Measurements from ENCODE around the gene FAM83E.
"Not testable (repeated sequence)": the region's sequence is repeated elsewhere in the genome, so short reads cannot be mapped to it uniquely, and the experiment has no call there.

The FAM83E gene

GRCh38 chr19:48595171-48595570 lies 19.7 kb downstream of the FAM83E start:
- no peak for TF ChIP-seq CTCF (conservative IDR thresholded peaks at IDR 0.05; ENCODE audit: low read depth)

GRCh38 chr19:48591021-48591420 lies 23.9 kb downstream of the FAM83E start:
- POLR2A ChIA-PET (ENCODE audit: low non-redundant PET): no interaction called here

More at GRCh38 chr19:48595171-48595570, 19.7 kb downstream of the FAM83E start:
- CTCF ChIA-PET: interaction anchor here (0.6 to 1.4 kb wide), 2 partner anchors 13 to 140 kb away, joined by 3 to 7 read pairs; partner anchors contain the start of gene KCNJ14
- POLR2A ChIA-PET (ENCODE audit: low non-redundant PET): no interaction called here
- no peak for DNase-seq (ENCODE audit: low spot score)
- no peak overlapping the region for H3K27ac ChIP-seq

DNA sequence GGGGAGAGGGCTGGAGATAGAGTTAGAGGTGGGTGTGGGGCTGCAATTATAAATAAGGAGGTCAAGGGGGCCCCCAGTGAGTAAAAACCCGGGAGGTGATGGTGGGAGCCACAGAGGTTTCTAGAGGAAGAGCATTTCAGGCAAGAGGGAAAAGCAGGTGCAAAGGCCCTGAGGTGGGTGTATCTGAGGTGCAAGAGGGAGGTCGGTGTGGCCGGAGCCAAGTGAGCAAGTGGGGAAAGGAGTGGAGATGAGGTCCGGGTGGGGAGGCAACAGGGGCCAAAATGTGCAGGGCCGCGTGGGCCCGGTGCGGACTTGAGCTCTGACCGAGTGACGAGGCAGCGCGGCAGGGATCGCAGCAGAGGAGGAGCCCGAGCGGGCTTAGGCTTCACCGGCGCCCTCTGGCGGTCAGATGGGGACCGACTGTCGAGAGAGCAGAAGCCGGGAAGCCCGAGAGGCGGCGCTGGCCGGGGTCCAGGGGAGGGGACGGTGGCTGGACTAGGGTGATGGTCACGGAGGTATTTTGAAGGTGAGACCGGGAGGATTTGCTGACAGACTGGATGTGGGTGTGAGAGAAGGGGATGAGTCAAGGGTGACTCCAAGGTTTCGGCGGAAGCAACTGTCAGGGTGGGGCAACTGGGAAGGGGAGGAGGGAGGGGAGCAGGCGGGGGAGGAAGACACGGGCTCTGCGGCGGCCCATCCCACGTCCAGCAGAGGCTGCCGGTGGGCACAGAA lies 26.0 kb downstream of the FAM83E start:
- CTCF ChIA-PET: interaction anchor here (0.6 to 1.8 kb wide), 15 partner anchors 18 to 269 kb away, joined by 3 to 7 read pairs (median 4); no protein-coding TSS in a partner anchor
- peak overlapping the region; percentile 74 for H3K27ac ChIP-seq
- TF ChIP-seq CTCF (conservative IDR thresholded peaks at IDR 0.05; ENCODE audit: low read depth): peak; percentile 93
- DNase-seq (ENCODE audit: low spot score): peak; percentile 93
- POLR2A ChIA-PET (ENCODE audit: low non-redundant PET): interaction anchor here (0.6 kb wide), 1 partner anchor 30 kb away, joined by 3 read pairs; the partner anchor contains the start of genes RPL18 and SPHK2

More at GRCh38 chr19:48591021-48591420, 23.9 kb downstream of the FAM83E start:
- no peak for TF ChIP-seq CTCF (conservative IDR thresholded peaks at IDR 0.05; ENCODE audit: low read depth)
- peak overlapping the region; percentile 74 for H3K27ac ChIP-seq
- CTCF ChIA-PET: no interaction called here
- no peak for DNase-seq (ENCODE audit: low spot score)

DNA sequence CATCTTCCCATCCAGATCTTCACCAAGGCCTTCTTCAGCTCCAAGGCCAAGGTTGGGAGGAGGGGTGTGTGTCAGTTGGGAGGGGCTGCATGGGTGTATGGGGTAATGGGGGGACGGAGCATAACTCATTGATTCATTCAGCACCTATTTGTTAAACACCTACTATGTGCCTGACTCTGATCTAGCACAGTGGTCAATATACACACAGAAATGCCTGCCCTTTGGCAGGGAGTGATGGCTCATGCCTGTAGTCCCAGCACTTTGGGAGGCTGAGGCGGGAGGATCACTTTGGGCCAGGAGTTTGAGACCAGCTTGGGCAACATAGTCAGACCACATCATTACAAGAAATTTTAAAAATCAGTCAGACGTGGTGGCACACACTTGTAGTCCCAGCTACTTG lies 27.5 kb downstream of the FAM83E start:
- no peak for DNase-seq (ENCODE audit: low spot score)
- ChIA-PET CTCF (no interaction called here), POLR2A (ENCODE audit: low non-redundant PET) (no interaction called here)
- no peak for TF ChIP-seq CTCF (conservative IDR thresholded peaks at IDR 0.05; ENCODE audit: low read depth)
- H3K27ac ChIP-seq: no peak overlapping the region

DNA sequence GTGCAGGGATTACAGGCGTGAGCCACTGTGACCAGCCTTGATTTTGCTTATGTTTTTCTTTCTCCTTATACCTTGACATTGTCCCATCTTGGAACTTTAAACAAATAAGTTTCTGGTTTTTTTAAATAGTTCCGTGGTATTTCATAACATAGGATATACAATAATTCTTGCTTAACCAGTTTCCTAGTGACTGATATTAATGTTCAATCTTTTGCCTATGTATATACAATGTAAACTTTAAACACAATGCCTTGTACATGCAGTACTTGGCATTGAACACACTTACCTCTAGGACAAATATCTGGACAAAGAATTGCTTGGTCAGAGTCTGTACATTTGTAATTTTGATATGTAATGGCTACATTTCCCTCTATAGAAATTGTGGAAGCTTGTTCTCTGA lies 32.7 kb downstream of the FAM83E start:
- ChIA-PET CTCF (interaction anchor here (1.1 to 1.7 kb wide), 2 partner anchors 51 to 93 kb away, joined by 3 to 5 read pairs; no protein-coding TSS in a partner anchor), POLR2A (ENCODE audit: low non-redundant PET) (no interaction called here)
- DNase-seq (ENCODE audit: low spot score): no peak
- TF ChIP-seq CTCF (conservative IDR thresholded peaks at IDR 0.05; ENCODE audit: low read depth): no peak
- no peak overlapping the region for H3K27ac ChIP-seq

- DNase-seq (ENCODE audit: low spot score): no peak
- POLR2A ChIA-PET (ENCODE audit: low non-redundant PET): no interaction called here
- CTCF ChIA-PET: no interaction called here
- H3K27ac ChIP-seq: no peak overlapping the region
- TF ChIP-seq CTCF (conservative IDR thresholded peaks at IDR 0.05; ENCODE audit: low read depth): no peak
Observed at GRCh38 chr19:48578891-48579290, 36.0 kb downstream of the FAM83E start.

- H3K27ac ChIP-seq; POLR2A ChIA-PET (ENCODE audit: low non-redundant PET); DNase-seq (ENCODE audit: low spot score): not testable (repeated sequence)
- CTCF ChIA-PET: interaction anchor here (0.6 kb wide), 1 partner anchor 271 kb away, joined by 3 read pairs; no protein-coding TSS in a partner anchor
Observed at GRCh38 chr19:48577908-48578307, 37.0 kb downstream of the FAM83E start.

Measured in RWPE1 (cell line).